ENCODE results near the gene CUZD1.

DNA sequence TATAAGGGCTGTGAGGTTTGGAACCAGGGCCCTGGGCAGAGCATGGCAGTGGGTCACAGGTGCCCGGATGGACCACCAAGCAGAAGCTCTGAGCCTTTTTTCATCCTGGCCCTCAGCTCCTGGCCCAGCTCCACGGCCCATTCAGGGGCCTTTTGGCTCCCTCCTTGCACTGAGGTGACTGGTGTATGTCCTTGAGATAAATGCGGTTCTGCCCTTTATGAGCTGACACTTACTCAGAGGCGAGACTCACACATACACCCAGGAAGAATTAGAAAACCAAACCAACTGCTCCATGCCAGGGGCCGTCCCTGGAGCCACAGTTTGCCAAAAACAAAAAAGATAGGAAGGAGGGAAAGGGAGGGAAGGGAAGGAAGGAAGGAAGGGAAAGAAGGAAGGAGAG, 49.7 kb downstream of the CUZD1 start:
- TF ChIP-seq POLR2AphosphoS5 (IDR thresholded peaks at IDR 0.05; ENCODE audit: low read depth, low read length) (no peak), EZH2phosphoT487 (IDR thresholded peaks at IDR 0.05; ENCODE audit: borderline replicate concordance, low read depth) (no peak), TAF1 (IDR thresholded peaks at IDR 0.05; ENCODE audit: borderline replicate concordance, low read depth, low read length) (no peak), MXI1 (IDR thresholded peaks at IDR 0.05; ENCODE audit: low read depth, low read length) (no peak), RXRA (IDR thresholded peaks at IDR 0.05; ENCODE audit: borderline replicate concordance, low read depth) (no peak), RAD21 (IDR thresholded peaks at IDR 0.05; ENCODE audit: low read length) (no peak), GATA2 (CRISPR knock-in tag; IDR thresholded peaks at IDR 0.05) (no peak)
- TF ChIP-seq, protein P1, sequence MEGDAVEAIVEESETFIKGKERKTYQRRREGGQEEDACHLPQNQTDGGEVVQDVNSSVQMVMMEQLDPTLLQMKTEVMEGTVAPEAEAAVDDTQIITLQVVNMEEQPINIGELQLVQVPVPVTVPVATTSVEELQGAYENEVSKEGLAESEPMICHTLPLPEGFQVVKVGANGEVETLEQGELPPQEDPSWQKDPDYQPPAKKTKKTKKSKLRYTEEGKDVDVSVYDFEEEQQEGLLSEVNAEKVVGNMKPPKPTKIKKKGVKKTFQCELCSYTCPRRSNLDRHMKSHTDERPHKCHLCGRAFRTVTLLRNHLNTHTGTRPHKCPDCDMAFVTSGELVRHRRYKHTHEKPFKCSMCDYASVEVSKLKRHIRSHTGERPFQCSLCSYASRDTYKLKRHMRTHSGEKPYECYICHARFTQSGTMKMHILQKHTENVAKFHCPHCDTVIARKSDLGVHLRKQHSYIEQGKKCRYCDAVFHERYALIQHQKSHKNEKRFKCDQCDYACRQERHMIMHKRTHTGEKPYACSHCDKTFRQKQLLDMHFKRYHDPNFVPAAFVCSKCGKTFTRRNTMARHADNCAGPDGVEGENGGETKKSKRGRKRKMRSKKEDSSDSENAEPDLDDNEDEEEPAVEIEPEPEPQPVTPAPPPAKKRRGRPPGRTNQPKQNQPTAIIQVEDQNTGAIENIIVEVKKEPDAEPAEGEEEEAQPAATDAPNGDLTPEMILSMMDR (IDR thresholded peaks at IDR 0.05) = no peak

Measured in SK-N-SH (cell line).